GM18951 (cell line): ENCODE data around the gene CHST8.

Experiments used
- POLR2A ChIP-seq: IDR thresholded peaks from 4 replicates; pipeline ENCODE4 v1.6.1; 2011; ENCODE audit warnings: mild to moderate bottlenecking; ENCODE audit not compliant: insufficient read length, insufficient read depth; ENCODE audit errors: extremely low read depth
- in situ Hi-C: fragments of 300-500 bp; cut with MboI; formaldehyde crosslinking; loops from one replicate; pipeline ENCODE4 v1.12.0; 2022; ENCODE audit warnings: low sequenced_read_pairs, mixed read lengths, inconsistent platforms; ENCODE audit not compliant: unreplicated experiment

The CHST8 gene

DNA sequence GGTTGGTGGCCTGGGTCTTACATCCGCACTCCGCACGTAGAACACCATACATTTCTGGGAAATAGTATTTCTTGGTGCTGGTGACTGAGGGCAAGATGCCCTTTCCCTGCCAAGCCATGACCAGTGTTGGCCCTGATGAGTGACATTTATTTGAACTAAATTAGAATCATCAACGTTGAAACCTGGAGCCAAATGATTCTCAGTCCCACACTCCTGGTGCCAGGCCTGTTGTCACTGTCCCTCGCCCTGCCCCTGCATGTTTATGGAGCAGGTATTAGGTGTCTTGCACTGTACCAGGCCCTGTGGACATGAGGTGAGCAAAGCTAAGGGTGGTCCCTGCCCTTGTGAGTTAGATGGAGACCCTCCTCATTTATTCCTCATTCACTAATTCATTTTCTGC is 5.8 kb downstream of the CHST8 start:
- no peak for TF ChIP-seq POLR2A
- in situ Hi-C loops: no loop called here

DNA sequence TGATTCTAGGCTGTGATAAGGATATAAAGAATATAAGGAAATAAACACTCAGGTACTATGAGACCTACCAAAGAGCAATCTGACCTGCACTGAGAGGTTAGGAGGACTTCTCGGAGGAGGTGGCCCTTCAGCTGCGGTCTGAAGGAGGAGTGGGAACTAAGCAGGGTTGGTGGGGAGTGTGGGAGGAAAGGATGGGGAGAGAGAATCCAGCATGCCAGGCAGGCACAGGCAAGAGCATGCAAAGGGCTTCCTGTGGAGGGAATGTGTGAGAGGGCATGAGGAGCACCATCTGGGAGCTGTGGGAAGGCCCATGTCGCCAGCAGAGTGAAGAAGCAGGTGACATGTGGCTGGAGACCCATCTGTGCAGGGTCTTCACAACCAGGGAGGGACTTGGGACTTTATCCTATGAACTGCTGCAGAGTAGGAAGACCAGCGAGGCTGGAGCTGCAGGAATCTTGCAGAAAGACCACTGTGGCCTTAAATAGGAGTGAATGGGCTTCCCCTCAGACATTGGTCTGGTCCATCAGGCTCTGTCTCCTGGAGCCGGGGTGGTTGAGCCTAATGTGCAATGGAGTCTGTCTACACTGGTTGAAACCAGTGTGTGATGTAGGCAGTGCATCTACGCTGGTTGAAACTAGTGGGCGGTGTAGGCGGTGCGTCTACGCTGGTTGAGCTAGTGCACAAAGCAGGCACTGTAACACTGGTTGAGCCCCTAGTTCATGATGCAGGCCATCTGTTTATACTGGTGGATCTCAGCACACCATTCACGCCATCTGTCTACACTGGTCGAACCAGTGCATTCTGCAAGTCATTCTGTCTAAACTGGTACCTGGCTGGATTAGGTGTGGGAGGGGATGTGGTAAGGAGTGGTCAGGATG is 6.4 kb downstream of the CHST8 start:
- in situ Hi-C loops: no loop called here
- no peak for TF ChIP-seq POLR2A

DNA sequence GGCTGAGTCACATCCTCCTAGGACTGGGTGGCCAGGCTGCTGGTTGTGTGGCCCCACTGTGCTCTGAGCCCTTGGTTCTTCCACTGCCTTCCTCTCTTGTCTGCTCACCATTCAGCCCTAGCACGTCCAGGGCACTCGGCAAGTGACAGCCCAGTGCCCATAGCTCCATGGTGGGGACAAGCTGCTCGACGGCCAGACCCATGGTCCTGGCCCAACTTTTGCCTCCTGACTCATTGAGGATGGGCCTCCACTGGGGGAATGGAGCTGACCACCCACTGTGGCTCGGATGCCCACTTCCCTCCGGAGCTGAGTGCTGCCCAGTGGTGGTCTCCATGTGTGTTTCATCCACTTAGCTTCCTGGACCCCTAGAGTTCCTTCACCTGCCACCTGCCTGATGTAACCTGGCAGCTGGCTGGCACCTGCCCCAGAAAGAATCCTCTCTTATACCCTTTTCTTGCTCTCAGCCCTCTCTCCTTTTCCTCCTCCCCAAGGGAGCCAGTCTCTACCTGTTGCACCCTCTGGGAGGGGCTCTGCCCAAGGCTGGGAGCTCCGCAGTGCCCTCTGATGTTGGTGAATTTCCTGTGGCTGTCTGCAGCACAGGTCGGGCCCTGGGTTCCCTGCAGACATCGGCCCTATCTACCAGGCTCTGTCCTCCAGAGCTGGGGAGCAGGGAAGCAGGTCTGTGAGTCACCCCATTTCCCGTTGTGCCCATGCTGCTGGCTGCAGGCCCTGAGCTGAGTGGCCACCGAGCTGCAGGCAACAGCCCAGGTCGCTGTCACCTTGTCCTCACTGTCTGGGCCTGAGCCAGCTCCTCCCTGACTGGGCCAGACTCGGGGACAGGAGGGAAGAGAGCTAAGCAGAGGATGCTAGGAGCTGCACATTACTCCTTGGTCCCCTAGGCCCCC is 7.4 kb downstream of the CHST8 start:
- in situ Hi-C loops: no loop called here
- TF ChIP-seq POLR2A: no peak

DNA sequence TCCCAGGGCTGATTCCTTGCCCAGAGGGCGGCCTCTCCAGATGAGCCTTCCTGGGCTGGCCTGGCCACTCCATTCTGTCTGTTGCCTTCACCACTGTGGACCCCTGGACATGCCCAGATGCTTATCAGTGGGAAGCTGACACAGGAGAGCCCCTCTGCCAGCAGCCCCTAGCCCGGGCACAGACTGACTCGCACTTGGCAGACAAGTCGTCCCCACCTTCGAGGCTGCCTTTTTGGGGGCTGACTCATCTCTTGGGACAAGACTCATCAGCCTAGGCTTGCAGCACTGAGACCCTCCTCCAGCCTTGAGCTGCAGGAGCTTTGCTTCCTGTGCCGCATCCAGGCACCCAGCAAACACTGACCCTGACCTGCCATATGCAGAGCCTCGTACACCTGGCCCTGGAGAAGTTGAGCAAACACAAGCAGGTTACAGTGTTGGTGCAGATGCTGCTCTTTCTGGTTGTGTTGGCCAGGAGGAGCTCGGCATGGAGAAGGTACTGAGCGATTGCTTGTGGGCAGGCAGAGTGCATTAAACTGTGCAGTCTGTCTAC is 8.1 kb downstream of the CHST8 start:
- in situ Hi-C loops: no loop called here
- TF ChIP-seq POLR2A: no peak

DNA sequence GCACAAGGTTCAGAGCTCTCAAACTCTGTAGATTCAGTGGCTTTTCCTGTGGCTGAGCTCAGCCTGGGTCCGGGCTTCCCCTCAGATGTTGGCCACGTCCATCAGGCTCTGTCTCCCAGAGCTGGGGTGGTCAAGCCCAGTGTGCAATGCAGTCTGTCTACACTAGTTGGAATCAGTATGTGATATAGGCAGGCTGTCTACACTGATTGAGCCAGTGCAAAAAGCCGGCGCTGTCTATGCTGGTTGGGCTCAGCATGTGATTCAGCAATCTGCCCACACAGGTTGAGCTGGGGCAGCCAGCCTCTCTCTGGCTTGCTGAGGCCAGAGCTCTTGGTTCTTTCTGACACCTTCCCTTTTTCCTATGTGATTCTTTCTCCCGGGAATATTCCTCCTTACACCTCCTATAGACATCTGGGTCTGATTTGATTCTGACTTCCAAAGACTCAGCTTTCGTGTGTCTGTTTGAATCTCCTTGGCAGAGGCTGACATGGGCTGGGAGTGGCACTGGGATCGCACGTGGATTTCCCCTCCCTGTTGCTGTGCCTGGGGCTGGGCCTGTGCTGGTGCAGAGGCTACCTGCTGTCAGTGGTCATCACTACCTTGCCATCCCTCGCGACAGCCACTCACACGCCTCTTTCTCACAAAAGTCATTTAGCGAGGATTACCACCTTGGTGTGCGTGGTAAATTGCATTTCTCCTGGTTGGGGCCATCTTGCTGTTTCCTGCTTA is 9.3 kb downstream of the CHST8 start:
- in situ Hi-C loops: no loop called here
- TF ChIP-seq POLR2A: no peak

DNA sequence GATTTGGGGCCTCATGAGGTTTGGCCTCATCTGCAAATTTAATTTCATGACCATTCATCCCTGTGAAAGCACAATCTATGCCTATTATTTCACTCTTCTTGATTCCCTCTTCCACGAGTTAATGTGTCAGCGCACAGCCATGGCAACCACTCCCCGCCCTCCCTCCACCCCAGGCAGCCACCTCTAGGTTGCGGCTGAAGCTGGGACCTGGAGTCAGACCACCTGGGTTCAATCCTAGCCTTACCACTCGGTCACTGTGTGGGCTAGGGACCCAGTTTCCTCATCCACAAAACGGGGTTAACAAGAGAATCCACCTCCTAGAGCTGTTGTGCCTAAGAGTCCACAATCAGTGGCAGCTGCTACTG is 9.8 kb downstream of the CHST8 start:
- in situ Hi-C loops: no loop called here
- no peak for TF ChIP-seq POLR2A

DNA sequence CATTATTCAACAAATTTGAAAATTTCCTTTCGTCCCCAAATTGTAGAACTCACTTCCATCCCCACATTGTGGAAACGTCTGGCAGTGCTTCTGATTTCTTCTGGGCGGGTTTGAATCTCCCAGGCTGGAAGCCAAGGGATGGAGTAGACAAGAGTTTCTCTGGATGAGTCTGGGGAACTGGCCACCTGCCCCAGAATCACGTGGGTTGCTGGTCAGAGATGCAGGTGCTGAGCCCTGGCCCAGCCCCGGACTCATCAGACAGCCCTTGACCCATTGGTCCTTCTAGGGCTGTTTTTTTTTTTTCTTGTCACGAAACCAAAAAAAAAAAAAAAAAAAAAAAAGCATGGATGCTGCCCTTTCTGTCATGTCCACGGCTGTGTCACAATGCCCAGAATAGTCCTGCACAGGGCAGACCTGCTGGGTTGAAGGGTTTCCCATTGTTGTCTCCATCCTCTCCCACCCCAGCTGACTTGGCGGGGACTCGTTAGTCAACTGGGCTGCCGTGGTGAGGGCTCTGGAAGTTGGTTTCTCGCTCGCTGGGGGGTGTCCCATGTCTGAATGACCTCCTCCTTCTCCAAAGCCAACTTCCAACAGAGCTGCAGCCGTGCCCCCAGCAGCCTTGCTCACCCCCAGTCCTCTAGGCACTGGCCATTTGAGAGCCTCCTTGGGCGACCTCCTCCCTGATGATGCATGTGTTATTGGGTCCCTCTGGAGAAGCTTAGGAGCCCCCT is 12.8 kb downstream of the CHST8 start:
- in situ Hi-C loops: no loop called here
- no peak for TF ChIP-seq POLR2A

DNA sequence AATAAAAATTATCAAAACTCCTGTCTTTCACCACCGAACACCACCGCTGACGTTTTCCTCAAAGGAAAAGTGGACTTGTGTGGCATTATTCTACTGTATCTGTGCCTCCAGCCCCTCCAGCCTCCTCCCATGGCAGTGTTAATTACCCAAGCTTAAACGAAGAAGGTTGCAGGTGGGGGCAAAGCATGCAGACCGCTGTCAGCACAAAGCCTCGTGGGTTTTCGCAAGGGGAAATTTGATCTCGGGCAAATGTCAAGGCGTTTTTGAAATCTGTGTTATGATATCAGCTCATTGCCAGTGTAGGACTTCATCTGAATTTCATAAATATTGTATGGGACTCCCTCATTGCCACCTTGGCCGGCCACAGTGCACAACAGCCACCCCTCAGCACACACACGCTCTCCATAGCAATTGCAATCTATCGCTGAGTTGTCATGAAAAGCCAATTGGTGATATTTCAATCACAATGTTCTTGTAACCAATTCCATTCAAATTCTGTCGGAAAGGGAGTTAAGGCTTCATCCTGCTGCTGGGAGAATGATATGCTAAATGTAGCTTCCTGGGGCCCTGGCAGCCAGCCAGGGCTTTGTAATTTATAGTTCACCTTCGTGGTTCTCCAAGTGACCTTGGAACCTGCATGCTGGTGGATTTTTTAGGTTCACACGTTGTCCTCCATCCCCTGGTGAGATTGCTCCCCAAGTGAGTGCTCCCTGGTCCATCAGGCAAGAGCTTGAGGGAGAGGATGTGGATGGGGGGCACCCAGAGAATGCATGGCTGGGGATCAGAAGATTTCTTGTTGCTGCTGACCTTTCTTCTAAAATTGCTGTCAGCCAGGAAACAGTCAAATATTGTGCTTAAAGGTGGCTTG is 16.6 kb downstream of the CHST8 start:
- in situ Hi-C loops: no loop called here
- no peak for TF ChIP-seq POLR2A

DNA sequence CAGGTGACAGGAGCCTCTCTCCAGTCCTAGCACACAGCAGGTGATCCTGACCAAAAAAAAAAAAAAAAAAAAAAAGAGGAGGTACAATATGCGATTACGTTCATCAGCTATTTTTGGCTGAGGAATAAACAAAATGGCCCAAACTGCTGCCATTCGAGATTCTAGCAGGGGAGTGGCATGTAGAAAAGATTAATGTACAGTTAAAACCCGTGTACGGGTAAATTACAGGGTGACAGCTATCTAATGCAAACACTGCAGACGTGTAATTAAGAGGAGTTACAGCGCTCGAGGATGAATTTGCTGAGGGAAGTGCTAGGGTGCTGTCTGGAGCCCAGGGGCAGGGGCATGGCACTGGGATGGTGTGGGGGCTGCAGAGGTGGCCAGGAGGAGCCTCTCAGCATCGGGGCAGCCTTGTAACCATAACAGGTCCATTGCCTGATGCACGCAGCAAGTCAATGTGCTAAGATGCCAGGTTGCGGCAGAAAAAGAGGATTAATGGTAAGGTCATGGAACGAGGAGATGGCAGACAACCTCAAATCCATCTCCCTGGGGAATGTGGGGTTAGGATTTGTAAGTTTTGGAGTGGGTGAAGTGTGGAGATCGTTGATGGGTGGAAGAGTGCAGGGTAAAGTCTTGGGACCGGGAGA is 17.4 kb downstream of the CHST8 start:
- in situ Hi-C loops: no loop called here
- no peak for TF ChIP-seq POLR2A

DNA sequence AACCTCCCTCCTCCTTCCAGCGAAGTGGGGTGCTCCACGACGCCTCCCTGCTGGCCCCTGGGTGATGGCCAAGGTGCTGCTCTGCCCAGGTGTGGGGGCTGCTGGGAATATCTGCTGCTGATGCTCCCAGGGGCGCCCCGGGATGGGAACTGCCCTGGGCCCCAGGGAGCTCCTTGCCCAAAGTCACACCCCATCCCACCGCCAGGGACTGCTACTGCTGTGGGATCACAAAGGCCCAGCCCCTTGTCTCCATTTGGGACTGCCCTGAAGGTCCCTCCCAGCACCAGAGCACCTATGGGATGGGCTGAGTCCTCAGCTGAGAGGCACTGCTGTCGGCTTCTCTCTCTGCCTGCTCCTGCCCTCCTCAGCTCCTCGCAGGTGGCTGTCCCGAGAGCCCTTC is 19.0 kb downstream of the CHST8 start:
- in situ Hi-C loops: no loop called here
- TF ChIP-seq POLR2A: no peak

DNA sequence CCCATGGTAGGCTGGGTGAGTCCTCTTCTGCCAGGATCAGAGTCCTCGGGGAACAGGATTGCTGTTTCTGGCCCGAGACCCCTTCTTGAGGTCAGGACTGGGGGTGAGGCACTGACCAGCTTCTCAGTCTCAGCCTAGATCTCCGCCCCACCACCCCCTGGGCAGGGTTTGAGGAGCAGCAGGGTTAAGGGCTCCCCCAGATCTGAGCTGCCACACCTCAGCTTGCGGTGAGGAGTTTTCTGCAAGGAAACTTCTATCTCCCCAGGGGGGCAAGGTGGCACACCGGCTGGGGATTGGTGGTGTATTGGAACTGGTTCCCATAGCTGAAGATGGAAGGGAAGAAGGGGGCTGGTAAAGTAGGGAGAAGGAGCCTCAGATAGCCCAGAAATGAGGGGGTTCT is 19.5 kb downstream of the CHST8 start:
- no peak for TF ChIP-seq POLR2A
- in situ Hi-C loops: no loop called here
